GM12878 (cell line): ENCODE data around the gene CLEC18B.

ENCODE experiments used
- ATF2 ChIP-seq: IDR thresholded peaks from 2 replicates; pipeline ENCODE4 v1.6.1; 2012; ENCODE audit warnings: low read length, inconsistent platforms
- EZH2 ChIP-seq: IDR thresholded peaks from 2 replicates; pipeline ENCODE4 v1.6.1; 2012; ENCODE audit warnings: low read depth, mild to moderate bottlenecking, control low read depth, inconsistent platforms, low read length, borderline replicate concordance; ENCODE audit not compliant: control insufficient read depth
- SUZ12 ChIP-seq: fragments of 200-600 bp; sonication (generic); IDR thresholded peaks from one replicate; pipeline ENCODE4 v1.6.1; 2018; ENCODE audit warnings: antibody characterized with exemption, mild to moderate bottlenecking; ENCODE audit not compliant: unreplicated experiment
- TF ChIP-seq, protein P1 (sequence below), 3 experiments: IDR thresholded peaks in 2 of 3; conservative IDR thresholded peaks in 1 of 3; 2 replicates each; pipeline ENCODE4 v1.5.1; 2011; ENCODE audit warnings: low read depth in 3 of 3, low read length in 3 of 3, mild to moderate bottlenecking in 3 of 3, control low read depth in 2 of 3, moderate library complexity in 2 of 3, inconsistent platforms in 1 of 3, mixed read lengths in 1 of 3; ENCODE audit not compliant: control insufficient read depth in 2 of 3, insufficient read depth in 1 of 3; ENCODE audit errors: extremely low read depth in 1 of 3

DNA sequence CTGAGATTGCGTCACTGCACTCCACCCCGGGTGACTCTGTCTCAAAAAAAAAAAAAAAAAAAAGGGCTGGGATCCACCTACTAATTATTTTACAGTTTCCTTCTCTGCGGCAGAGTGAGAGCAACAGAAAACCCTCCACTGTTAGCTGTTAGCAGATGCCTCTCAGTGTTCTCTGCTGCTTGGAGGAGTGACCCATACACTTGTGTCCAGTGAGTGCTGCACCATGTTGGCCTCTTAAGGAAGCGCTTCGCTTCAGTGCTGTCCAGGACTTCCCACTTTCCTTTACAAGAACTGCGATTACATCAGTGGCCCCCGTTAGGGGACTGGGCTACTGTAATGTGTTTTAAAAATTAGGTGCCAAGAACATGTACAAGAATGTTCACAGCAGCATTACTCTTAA is 18.4 kb upstream of the CLEC18B start:
- TF ChIP-seq EZH2 (no peak), ATF2 (no peak), SUZ12 (no peak)
- TF ChIP-seq, protein P1, sequence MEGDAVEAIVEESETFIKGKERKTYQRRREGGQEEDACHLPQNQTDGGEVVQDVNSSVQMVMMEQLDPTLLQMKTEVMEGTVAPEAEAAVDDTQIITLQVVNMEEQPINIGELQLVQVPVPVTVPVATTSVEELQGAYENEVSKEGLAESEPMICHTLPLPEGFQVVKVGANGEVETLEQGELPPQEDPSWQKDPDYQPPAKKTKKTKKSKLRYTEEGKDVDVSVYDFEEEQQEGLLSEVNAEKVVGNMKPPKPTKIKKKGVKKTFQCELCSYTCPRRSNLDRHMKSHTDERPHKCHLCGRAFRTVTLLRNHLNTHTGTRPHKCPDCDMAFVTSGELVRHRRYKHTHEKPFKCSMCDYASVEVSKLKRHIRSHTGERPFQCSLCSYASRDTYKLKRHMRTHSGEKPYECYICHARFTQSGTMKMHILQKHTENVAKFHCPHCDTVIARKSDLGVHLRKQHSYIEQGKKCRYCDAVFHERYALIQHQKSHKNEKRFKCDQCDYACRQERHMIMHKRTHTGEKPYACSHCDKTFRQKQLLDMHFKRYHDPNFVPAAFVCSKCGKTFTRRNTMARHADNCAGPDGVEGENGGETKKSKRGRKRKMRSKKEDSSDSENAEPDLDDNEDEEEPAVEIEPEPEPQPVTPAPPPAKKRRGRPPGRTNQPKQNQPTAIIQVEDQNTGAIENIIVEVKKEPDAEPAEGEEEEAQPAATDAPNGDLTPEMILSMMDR (IDR thresholded peaks at IDR 0.05 in 2 of 3, conservative IDR thresholded peaks at IDR 0.05 in 1 of 3; ENCODE audit: control insufficient read depth in 2 of 3, extremely low read depth in 1 of 3, insufficient read depth in 1 of 3, low read depth in 3 of 3, low read length in 3 of 3) = no peak
